OCI-LY3 (cell line): Measurements from ENCODE around the gene OR52B2.

Experiments
- H2AFZ ChIP-seq: fragments of 200-600, 300-600 bp; shearing (Covaris generic); 2 replicates; pipeline ENCODE4 v1.6.0; 2014; ENCODE audit warnings: antibody characterized with exemption, low read depth, low read length
- H3K27ac ChIP-seq: fragments of 200-600, 300-600 bp; sonication (generic); 2 replicates; pipeline ENCODE4 v1.5.1; 2014; ENCODE audit warnings: mild to moderate bottlenecking, low read length, moderate library complexity, mixed read lengths
- H3K27me3 ChIP-seq: fragments of 200-600, 300-600 bp; sonication (generic); 2 replicates; pipeline ENCODE4 v1.6.1; 2014; ENCODE audit warnings: low read depth, low read length, mixed read lengths
- H3K36me3 ChIP-seq: fragments of 200-600, 300-600 bp; sonication (generic); replicated peaks from 2 replicates; pipeline ENCODE3; 2014; ENCODE audit warnings: low read depth, low read length, mixed read lengths
- H3K4me1 ChIP-seq: fragments of 300-600, 200-600 bp; sonication (generic); 2 replicates; pipeline ENCODE4 v1.6.1; 2014; ENCODE audit warnings: low read length, mixed read lengths
- H3K4me2 ChIP-seq: fragments of 200-600, 300-600 bp; sonication (generic); 2 replicates; pipeline ENCODE4 v1.6.1; 2014; ENCODE audit warnings: low read length, mixed read lengths
- H3K4me3 ChIP-seq: fragments of 300-600, 200-600 bp; sonication (generic); 2 replicates; pipeline ENCODE4 v1.5.1; 2014; ENCODE audit warnings: antibody characterized with exemption, mild to moderate bottlenecking, low read length, moderate library complexity
- H3K79me2 ChIP-seq: fragments of 300-600, 200-600 bp; shearing (Covaris generic); 2 replicates; pipeline ENCODE4 v1.6.1; 2014; ENCODE audit warnings: mild to moderate bottlenecking, low read length, mixed read lengths
- H3K9ac ChIP-seq: fragments of 300-600, 200-600 bp; shearing (Covaris generic); 2 replicates; pipeline ENCODE4 v1.6.0; 2014; ENCODE audit warnings: mild to moderate bottlenecking, low read length, moderate library complexity
- H3K9me3 ChIP-seq: fragments of 200-600, 300-600 bp; shearing (Covaris generic); 2 replicates; pipeline ENCODE4 v1.6.1; 2014; ENCODE audit warnings: low read length, mixed read lengths; ENCODE audit not compliant: insufficient read depth
- H4K20me1 ChIP-seq: fragments of 200-600, 300-600 bp; sonication (generic); 2 replicates; pipeline ENCODE4 v1.6.1; 2016; ENCODE audit warnings: low read length, mixed read lengths; ENCODE audit not compliant: insufficient read depth
- EZH2phosphoT487 ChIP-seq: fragments of 200-600 bp; shearing (Covaris generic); IDR thresholded peaks from 2 replicates; pipeline ENCODE4 v1.6.1; 2018; ENCODE audit warnings: antibody characterized with exemption, mixed run types, low read depth
- TF ChIP-seq, protein P1 (sequence below): fragments of 200-600, 300-600 bp; sonication (generic); IDR thresholded peaks from 2 replicates; pipeline ENCODE4 v1.5.1; 2014; ENCODE audit warnings: antibody characterized with exemption, low read length, low read depth

The OR52B2 gene

DNA sequence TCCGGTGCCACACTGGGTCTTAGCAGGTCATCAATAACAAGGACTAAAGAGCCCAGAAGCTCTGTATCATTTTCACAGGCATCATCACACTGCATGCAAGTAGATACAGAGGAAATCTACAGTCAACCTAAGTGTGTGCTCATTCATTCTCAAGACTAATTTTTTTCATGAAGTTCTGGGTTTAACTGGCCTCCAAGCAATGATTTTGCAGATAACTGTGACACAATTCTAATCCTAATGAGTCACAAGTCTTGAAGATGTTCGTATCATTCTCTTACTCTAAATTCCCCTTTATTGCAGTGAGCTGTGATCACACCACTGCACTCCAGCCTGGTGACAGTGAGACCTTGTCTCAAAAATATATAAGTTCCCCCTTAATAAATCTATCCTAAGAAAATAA lies 31.4 kb upstream of the OR52B2 start:
- no peaks in the 10 kb centered on the region for H4K20me1 ChIP-seq
- no peak overlapping the region for H3K4me3 ChIP-seq
- no peaks in the 10 kb centered on the region for H3K9me3 ChIP-seq
- no peak overlapping the region for H3K4me2 ChIP-seq
- no peak overlapping the region for H2AFZ ChIP-seq
- no peak overlapping the region for H3K9ac ChIP-seq
- H3K36me3 ChIP-seq, result no peaks in the 10 kb centered on the region
- no peaks in the 10 kb centered on the region for H3K79me2 ChIP-seq
- H3K27ac ChIP-seq, result no peak overlapping the region
- H3K27me3 ChIP-seq, result no peaks in the 10 kb centered on the region
- H3K4me1 ChIP-seq, result peaks cover 6% of the 10 kb centered on the region
- TF ChIP-seq EZH2phosphoT487, result no peak
- TF ChIP-seq, protein P1, sequence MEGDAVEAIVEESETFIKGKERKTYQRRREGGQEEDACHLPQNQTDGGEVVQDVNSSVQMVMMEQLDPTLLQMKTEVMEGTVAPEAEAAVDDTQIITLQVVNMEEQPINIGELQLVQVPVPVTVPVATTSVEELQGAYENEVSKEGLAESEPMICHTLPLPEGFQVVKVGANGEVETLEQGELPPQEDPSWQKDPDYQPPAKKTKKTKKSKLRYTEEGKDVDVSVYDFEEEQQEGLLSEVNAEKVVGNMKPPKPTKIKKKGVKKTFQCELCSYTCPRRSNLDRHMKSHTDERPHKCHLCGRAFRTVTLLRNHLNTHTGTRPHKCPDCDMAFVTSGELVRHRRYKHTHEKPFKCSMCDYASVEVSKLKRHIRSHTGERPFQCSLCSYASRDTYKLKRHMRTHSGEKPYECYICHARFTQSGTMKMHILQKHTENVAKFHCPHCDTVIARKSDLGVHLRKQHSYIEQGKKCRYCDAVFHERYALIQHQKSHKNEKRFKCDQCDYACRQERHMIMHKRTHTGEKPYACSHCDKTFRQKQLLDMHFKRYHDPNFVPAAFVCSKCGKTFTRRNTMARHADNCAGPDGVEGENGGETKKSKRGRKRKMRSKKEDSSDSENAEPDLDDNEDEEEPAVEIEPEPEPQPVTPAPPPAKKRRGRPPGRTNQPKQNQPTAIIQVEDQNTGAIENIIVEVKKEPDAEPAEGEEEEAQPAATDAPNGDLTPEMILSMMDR, result no peak

DNA sequence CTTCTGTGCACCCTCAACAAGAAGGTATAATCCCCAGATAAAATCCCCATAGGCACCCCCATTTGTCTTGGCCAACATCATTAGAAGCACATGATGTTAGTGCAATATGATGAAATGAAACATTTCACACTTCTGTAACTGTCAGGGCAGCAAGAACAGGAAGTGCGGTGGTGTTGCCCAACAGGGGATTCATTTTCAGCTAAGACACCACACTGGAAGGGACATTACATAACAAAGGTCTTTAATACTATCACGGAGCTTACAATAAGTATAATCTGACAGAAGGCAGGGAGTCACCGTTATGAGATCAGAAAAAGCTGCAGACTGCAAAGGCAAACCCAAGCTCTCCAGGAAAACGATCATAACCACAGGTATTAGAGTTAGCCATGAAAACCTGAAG lies 30.8 kb upstream of the OR52B2 start:
- no peak for TF ChIP-seq EZH2phosphoT487
- TF ChIP-seq, protein P1, result no peak
- no peaks in the 10 kb centered on the region for H3K79me2 ChIP-seq
- H3K4me1 ChIP-seq, result peaks cover 6% of the 10 kb centered on the region
- no peaks in the 10 kb centered on the region for H3K9me3 ChIP-seq
- no peaks in the 10 kb centered on the region for H3K36me3 ChIP-seq
- no peak overlapping the region for H3K27ac ChIP-seq
- H3K4me2 ChIP-seq, result no peak overlapping the region
- no peaks in the 10 kb centered on the region for H3K27me3 ChIP-seq
- H3K4me3 ChIP-seq, result no peak overlapping the region
- no peak overlapping the region for H2AFZ ChIP-seq
- H4K20me1 ChIP-seq, result no peaks in the 10 kb centered on the region
- no peak overlapping the region for H3K9ac ChIP-seq

DNA sequence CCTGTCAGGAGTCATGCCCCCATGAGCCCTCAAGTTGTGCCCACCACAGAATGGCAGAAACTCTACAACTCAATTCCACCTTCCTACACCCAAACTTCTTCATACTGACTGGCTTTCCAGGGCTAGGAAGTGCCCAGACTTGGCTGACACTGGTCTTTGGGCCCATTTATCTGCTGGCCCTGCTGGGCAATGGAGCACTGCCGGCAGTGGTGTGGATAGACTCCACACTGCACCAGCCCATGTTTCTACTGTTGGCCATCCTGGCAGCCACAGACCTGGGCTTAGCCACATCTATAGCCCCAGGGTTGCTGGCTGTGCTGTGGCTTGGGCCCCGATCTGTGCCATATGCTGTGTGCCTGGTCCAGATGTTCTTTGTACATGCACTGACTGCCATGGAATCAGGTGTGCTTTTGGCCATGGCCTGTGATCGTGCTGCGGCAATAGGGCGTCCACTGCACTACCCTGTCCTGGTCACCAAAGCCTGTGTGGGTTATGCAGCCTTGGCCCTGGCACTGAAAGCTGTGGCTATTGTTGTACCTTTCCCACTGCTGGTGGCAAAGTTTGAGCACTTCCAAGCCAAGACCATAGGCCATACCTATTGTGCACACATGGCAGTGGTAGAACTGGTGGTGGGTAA lies 29.2 kb upstream of the OR52B2 start, which contains the start of gene OR52W1:
OR52W1 (plus strand) TSS at position 51 of the 637 bp plus-strand sequence; CDS start at position 51, 0 bp downstream.
- H3K79me2 ChIP-seq, result no peaks in the 10 kb centered on the region
- H3K27me3 ChIP-seq, result no peaks in the 10 kb centered on the region
- no peak within 1 kb of the TSS for H3K9ac ChIP-seq
- TF ChIP-seq EZH2phosphoT487, result no peak
- TF ChIP-seq, protein P1, result no peak
- H2AFZ ChIP-seq, result no peak within 1 kb of the TSS
- H3K27ac ChIP-seq, result no peak within 1 kb of the TSS
- H3K4me3 ChIP-seq, result no peak within 1 kb of the TSS
- no peaks in the 10 kb centered on the region for H4K20me1 ChIP-seq
- H3K9me3 ChIP-seq, result no peaks in the 10 kb centered on the region
- H3K4me1 ChIP-seq, result peaks cover 6% of the 10 kb centered on the region
- H3K4me2 ChIP-seq, result no peak within 1 kb of the TSS
- no peaks in the 10 kb centered on the region for H3K36me3 ChIP-seq

DNA sequence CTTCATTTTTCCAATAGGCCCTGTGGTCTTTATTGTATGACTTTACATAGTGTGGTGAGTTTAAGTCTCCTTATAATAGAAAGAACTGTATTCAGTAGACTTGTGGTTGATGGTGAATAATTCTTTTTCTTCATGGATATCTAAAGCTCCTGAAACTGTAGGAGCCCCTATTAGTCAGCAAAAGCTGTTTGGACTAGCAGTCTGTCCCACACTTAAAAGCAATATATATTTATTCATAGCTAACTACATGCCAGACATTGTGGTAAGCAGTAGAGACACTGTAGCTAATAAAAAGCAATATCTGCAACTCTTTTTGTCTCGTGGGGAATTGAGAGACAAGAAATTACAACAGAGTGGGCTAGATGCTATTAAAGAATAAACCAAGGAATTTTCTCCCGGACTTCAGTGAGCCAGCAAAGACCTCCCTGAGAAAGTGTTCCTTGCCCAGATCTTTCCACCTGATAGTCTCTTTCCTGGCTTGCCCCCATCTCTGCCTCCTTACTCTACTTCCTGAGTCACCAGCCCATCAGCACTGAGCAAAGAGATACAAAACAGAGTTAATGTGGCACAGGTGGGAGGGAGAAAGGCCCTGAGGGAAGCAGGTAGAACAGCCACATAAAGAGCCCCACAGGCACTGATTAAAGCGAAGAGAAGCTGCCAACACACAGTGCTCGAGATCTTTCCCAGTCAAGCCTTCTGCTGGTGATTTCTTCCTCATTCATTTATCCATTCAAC lies 27.5 kb upstream of the OR52B2 start:
- Histone ChIP-seq H3K36me3 (no peaks in the 10 kb centered on the region), H3K4me1 (peaks cover 6% of the 10 kb centered on the region), H3K27me3 (no peaks in the 10 kb centered on the region), H3K4me3 (no peak overlapping the region), H3K27ac (no peak overlapping the region), H2AFZ (no peak overlapping the region), H3K9me3 (no peaks in the 10 kb centered on the region), H3K79me2 (no peaks in the 10 kb centered on the region), H3K4me2 (no peak overlapping the region), H3K9ac (no peak overlapping the region), H4K20me1 (no peaks in the 10 kb centered on the region)
- TF ChIP-seq EZH2phosphoT487, result no peak
- TF ChIP-seq, protein P1, result no peak
